SU-DHL-6 (cell line): Measurements from ENCODE around the gene SHCBP1L.

ENCODE experiments used
- EZH2phosphoT487 ChIP-seq: fragments of 200-600 bp; sonication (generic), shearing (Covaris generic); conservative IDR thresholded peaks from 2 replicates; pipeline ENCODE4 v1.6.1; 2018; ENCODE audit warnings: mild to moderate bottlenecking, antibody characterized with exemption, low read length, moderate library complexity, mixed read lengths
- TF ChIP-seq, protein P1 (sequence below): fragments of 200-600 bp; sonication (generic); IDR thresholded peaks from one replicate; pipeline ENCODE4 v1.5.1; 2017; ENCODE audit warnings: antibody characterized with exemption, mild to moderate bottlenecking, low read length, moderate library complexity; ENCODE audit not compliant: insufficient read depth, poor library complexity, severe bottlenecking

GRCh38 chr1:182877331-182877730 lies 75.6 kb downstream of the SHCBP1L start:
- TF ChIP-seq, protein P1, sequence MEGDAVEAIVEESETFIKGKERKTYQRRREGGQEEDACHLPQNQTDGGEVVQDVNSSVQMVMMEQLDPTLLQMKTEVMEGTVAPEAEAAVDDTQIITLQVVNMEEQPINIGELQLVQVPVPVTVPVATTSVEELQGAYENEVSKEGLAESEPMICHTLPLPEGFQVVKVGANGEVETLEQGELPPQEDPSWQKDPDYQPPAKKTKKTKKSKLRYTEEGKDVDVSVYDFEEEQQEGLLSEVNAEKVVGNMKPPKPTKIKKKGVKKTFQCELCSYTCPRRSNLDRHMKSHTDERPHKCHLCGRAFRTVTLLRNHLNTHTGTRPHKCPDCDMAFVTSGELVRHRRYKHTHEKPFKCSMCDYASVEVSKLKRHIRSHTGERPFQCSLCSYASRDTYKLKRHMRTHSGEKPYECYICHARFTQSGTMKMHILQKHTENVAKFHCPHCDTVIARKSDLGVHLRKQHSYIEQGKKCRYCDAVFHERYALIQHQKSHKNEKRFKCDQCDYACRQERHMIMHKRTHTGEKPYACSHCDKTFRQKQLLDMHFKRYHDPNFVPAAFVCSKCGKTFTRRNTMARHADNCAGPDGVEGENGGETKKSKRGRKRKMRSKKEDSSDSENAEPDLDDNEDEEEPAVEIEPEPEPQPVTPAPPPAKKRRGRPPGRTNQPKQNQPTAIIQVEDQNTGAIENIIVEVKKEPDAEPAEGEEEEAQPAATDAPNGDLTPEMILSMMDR: no peak
- no peak for TF ChIP-seq EZH2phosphoT487
